ENCODE measurements around the gene NR2C2. TPM values are rescaled to one million over a fixed set of nuclear protein-coding genes. Genes with fewer than 3 reads are reported as not detected.
A peak's percentile ranks its signal among the peaks of the same experiment; 100 is the strongest.

NR2C2 gene
- total and polyA plus RNA-seq, 10 of the 15 experiments (the other 5 are each of a cell fraction or from before 2014, with no cell fraction given): 2.7 to 30.3 (median 18.3) TPM

DNA sequence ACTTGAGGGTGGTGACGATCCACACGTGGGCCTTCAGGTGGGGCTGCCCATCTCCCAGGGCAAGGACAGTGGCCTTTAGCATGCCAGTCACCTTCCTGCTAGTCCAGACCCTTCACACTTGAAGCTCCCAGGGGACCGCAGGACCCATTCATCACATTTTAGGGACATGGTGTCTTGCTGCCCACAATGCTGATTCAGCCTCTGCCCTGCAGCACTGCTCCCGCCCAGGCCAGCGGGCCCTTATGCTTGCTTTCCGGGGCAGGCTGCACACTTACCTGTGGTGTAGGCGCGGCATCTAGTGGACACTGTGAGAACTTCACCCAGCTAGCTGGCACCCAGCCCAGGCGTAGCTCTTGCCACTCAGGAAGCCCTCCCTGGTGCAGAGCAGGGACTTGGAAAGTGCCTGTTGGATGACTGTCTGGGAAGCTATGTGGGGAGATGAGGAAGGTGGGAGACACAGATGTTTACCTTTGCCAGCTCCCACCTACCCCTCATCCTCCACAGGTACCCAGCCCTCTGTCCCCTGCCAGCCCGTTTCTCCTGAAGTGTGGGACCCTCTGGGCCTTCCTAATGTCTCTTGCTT, 26.3 kb upstream of the NR2C2 start:
- Histone ChIP-seq H3K4me1 (ENCODE audit: control insufficient read depth, insufficient read depth, low read length) (no peaks in the 10 kb centered on the region), H2AFZ (ENCODE audit: control insufficient read depth, low read depth, low read length) (no peak overlapping the region), H3K27me3 (replicated peaks in 1 of 2; ENCODE audit: control insufficient read depth in 2 of 2, insufficient read depth in 2 of 2, low read length in 1 of 2) (no peaks in the 10 kb centered on the region), H3K9ac (ENCODE audit: control insufficient read depth, insufficient read depth, low read length) (no peak overlapping the region), H3K4me2 (ENCODE audit: control insufficient read depth, insufficient read depth) (no peak overlapping the region), H3K9me3 (replicated peaks; ENCODE audit: control insufficient read depth, insufficient read depth, low read length) (no peaks in the 10 kb centered on the region), H3K36me3 (ENCODE audit: control insufficient read depth in 2 of 2, insufficient read depth in 2 of 2, low read length in 1 of 2) (no peaks in the 10 kb centered on the region), H3K4me3 (no peak overlapping the region), H3K27ac (ENCODE audit: control insufficient read depth, insufficient read depth) (no peak overlapping the region), H4K20me1 (ENCODE audit: control insufficient read depth, insufficient read depth) (no peaks in the 10 kb centered on the region), H3K79me2 (ENCODE audit: control insufficient read depth, insufficient read depth, low read length) (no peaks in the 10 kb centered on the region)
- DNase-seq (ENCODE audit: low read depth, low spot score): no peak
- in situ Hi-C loops (cut with MboI): loop anchor here (5.0 kb wide), 3 partner anchors 124 to 284 kb away; no protein-coding TSS in a partner anchor
- CTCF ChIA-PET: interaction anchor here (0.5 to 5.3 kb wide), 55 partner anchors 8 to 1025 kb away, joined by 3 to 46 read pairs (median 3); partner anchors contain the start of gene CCDC174
- WGBS (ENCODE audit: insufficient coverage, insufficient replicate concordance, low lambda C conversion rate, missing lambda C conversion rate): 28% methylated on average over 10 of the region's 10 CpGs
- FAIRE-seq: peak; percentile 93
- POLR2A ChIA-PET: interaction anchor here (0.6 kb wide), 1 partner anchor 130 kb away, joined by 4 read pairs; no protein-coding TSS in a partner anchor
- ATAC-seq: peak; percentile 97
- no TSS peak for BruUV-seq (replicated peaks)
- SMC1A ChIA-PET (ENCODE audit: uncharacterized antibody, unreplicated experiment): interaction anchor here (0.6 to 2.4 kb wide), 22 partner anchors 9 to 412 kb away, joined by 3 to 23 read pairs (median 4); partner anchors contain the start of gene C3orf20
- RAD21 ChIA-PET (ENCODE audit: unreplicated experiment): interaction anchor here (0.6 to 4.1 kb wide), 20 partner anchors 12 to 718 kb away, joined by 3 to 47 read pairs (median 4); partner anchors contain the start of genes C3orf20, CCDC174 and RBSN
- intact Hi-C loops (cut with micrococcal nuclease; ENCODE audit: unreplicated experiment): loop anchor here (1.0 to 10.0 kb wide), 7 partner anchors 130 to 719 kb away; partner anchors contain the start of gene CAPN7
- TF ChIP-seq, protein P1, sequence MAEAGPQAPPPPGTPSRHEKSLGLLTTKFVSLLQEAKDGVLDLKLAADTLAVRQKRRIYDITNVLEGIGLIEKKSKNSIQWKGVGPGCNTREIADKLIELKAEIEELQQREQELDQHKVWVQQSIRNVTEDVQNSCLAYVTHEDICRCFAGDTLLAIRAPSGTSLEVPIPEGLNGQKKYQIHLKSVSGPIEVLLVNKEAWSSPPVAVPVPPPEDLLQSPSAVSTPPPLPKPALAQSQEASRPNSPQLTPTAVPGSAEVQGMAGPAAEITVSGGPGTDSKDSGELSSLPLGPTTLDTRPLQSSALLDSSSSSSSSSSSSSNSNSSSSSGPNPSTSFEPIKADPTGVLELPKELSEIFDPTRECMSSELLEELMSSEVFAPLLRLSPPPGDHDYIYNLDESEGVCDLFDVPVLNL (IDR thresholded peaks at IDR 0.05; ENCODE audit: low read depth, low read length): no peak
- TF ChIP-seq NBN (IDR thresholded peaks at IDR 0.05) (0 out of 2 replicates have a peak, but pooled peaks have one; percentile 26), RAD21 (IDR thresholded peaks at IDR 0.05; ENCODE audit: insufficient read depth, low read depth, low read length) (peak; percentile 98), BHLHE40 (IDR thresholded peaks at IDR 0.05; ENCODE audit: borderline replicate concordance in 1 of 2, low read depth in 2 of 2, low read length in 1 of 2) (0 out of 4 replicates have a peak, but pooled peaks of 1 of the 2 experiments have one; percentile 16), EP300 (IDR thresholded peaks at IDR 0.05; ENCODE audit: borderline replicate concordance in 1 of 2, control insufficient read depth in 1 of 2, low read depth in 2 of 2, low read length in 2 of 2) (no peak), MXI1 (IDR thresholded peaks at IDR 0.05; ENCODE audit: low read depth, low read length) (peak; percentile 21; the same call in 1 of the 2 replicates), YY1 (IDR thresholded peaks at IDR 0.05; ENCODE audit: low read depth, low read length) (peak; percentile 61), SMC3 (IDR thresholded peaks at IDR 0.05; ENCODE audit: borderline replicate concordance, low read length) (peak; percentile 83), SMAD1 (IDR thresholded peaks at IDR 0.05; ENCODE audit: low read depth, partially characterized antibody) (peak; percentile 60), SREBF1 (IDR thresholded peaks at IDR 0.05; ENCODE audit: low read length) (no peak), HDGF (IDR thresholded peaks at IDR 0.05) (no peak), IRF4 (IDR thresholded peaks at IDR 0.05; ENCODE audit: low read depth, low read length) (0 out of 2 replicates have a peak, but pooled peaks have one; percentile 8), ZNF207 (IDR thresholded peaks at IDR 0.05; ENCODE audit: borderline replicate concordance) (peak; percentile 84; the same call in 1 of the 2 replicates), TBL1XR1 (IDR thresholded peaks at IDR 0.05; ENCODE audit: low read depth, low read length) (no peak), RB1 (IDR thresholded peaks at IDR 0.05; ENCODE audit: borderline replicate concordance) (0 out of 2 replicates have a peak, but pooled peaks have one; percentile 71)
- TF ChIP-seq, protein P2, sequence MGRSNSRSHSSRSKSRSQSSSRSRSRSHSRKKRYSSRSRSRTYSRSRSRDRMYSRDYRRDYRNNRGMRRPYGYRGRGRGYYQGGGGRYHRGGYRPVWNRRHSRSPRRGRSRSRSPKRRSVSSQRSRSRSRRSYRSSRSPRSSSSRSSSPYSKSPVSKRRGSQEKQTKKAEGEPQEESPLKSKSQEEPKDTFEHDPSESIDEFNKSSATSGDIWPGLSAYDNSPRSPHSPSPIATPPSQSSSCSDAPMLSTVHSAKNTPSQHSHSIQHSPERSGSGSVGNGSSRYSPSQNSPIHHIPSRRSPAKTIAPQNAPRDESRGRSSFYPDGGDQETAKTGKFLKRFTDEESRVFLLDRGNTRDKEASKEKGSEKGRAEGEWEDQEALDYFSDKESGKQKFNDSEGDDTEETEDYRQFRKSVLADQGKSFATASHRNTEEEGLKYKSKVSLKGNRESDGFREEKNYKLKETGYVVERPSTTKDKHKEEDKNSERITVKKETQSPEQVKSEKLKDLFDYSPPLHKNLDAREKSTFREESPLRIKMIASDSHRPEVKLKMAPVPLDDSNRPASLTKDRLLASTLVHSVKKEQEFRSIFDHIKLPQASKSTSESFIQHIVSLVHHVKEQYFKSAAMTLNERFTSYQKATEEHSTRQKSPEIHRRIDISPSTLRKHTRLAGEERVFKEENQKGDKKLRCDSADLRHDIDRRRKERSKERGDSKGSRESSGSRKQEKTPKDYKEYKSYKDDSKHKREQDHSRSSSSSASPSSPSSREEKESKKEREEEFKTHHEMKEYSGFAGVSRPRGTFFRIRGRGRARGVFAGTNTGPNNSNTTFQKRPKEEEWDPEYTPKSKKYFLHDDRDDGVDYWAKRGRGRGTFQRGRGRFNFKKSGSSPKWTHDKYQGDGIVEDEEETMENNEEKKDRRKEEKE (IDR thresholded peaks at IDR 0.05): no peak
- TF ChIP-seq, protein P3, sequence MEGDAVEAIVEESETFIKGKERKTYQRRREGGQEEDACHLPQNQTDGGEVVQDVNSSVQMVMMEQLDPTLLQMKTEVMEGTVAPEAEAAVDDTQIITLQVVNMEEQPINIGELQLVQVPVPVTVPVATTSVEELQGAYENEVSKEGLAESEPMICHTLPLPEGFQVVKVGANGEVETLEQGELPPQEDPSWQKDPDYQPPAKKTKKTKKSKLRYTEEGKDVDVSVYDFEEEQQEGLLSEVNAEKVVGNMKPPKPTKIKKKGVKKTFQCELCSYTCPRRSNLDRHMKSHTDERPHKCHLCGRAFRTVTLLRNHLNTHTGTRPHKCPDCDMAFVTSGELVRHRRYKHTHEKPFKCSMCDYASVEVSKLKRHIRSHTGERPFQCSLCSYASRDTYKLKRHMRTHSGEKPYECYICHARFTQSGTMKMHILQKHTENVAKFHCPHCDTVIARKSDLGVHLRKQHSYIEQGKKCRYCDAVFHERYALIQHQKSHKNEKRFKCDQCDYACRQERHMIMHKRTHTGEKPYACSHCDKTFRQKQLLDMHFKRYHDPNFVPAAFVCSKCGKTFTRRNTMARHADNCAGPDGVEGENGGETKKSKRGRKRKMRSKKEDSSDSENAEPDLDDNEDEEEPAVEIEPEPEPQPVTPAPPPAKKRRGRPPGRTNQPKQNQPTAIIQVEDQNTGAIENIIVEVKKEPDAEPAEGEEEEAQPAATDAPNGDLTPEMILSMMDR (IDR thresholded peaks at IDR 0.05 in 2 of 3, conservative IDR thresholded peaks at IDR 0.05 in 1 of 3; ENCODE audit: control insufficient read depth in 2 of 3, extremely low read depth in 1 of 3, insufficient read depth in 1 of 3, low read depth in 3 of 3, low read length in 3 of 3): peak; percentile 97 to 99 (median 98); a peak in 5 of 6 replicates
